H9 (cell line): ENCODE data around the gene DNM1. TPM values are rescaled to one million over a fixed set of nuclear protein-coding genes. Genes with fewer than 3 reads are reported as not detected.

Source experiments
- DNase-seq: peaks from one replicate; pipeline ENCODE4 v3.0.0-alpha.2; 2017
- H2AFZ ChIP-seq: one replicate; pipeline ENCODE4 v1.6.1; 2013; ENCODE audit warnings: mild to moderate bottlenecking, low read length, control low read depth, moderate library complexity
- H2AK5ac ChIP-seq: 2 replicates; pipeline ENCODE4 v1.6.1; 2013; ENCODE audit warnings: low read length, control low read depth, mixed read lengths; ENCODE audit not compliant: insufficient read length
- H2BK120ac ChIP-seq: one replicate; pipeline ENCODE4 v1.6.1; 2013; ENCODE audit warnings: low read depth, mild to moderate bottlenecking, low read length, control low read depth, inconsistent platforms; ENCODE audit not compliant: poor library complexity, severe bottlenecking
- H2BK12ac ChIP-seq: 2 replicates; pipeline ENCODE4 v1.6.1; 2013; ENCODE audit warnings: low read length, control low read depth, mixed read lengths, low read depth; ENCODE audit not compliant: insufficient read length
- H2BK15ac ChIP-seq: 2 replicates; pipeline ENCODE4 v1.6.1; 2013; ENCODE audit warnings: low read depth, low read length, control low read depth
- H2BK20ac ChIP-seq: one replicate; pipeline ENCODE4 v1.6.1; 2013; ENCODE audit warnings: low read depth, mild to moderate bottlenecking, low read length, control low read depth, inconsistent platforms; ENCODE audit not compliant: poor library complexity, severe bottlenecking
- H2BK5ac ChIP-seq: 2 replicates; pipeline ENCODE4 v1.6.1; 2013; ENCODE audit warnings: low read length, control low read depth, mixed read lengths; ENCODE audit not compliant: insufficient read length
- H3K14ac ChIP-seq: 2 replicates; pipeline ENCODE4 v1.6.1; 2013; ENCODE audit warnings: low read length, control low read depth; ENCODE audit not compliant: insufficient read depth
- H3K18ac ChIP-seq: 2 replicates; pipeline ENCODE4 v1.6.1; 2013; ENCODE audit warnings: low read depth, mild to moderate bottlenecking, mixed read lengths, low read length, control low read depth; ENCODE audit not compliant: insufficient read length
- H3K23ac ChIP-seq: 2 replicates; pipeline ENCODE4 v1.6.1; 2013; ENCODE audit warnings: low read length, control low read depth, mixed read lengths, low read depth; ENCODE audit not compliant: insufficient read length
- H3K23me2 ChIP-seq: 2 replicates; pipeline ENCODE4 v1.6.1; 2013; ENCODE audit warnings: low read depth, mild to moderate bottlenecking, mixed read lengths, low read length, control low read depth; ENCODE audit not compliant: insufficient read length, poor library complexity, severe bottlenecking
- H3K27ac ChIP-seq: 2 replicates; pipeline ENCODE4 v1.5.1; 2013; ENCODE audit warnings: low read length, control low read depth, mixed read lengths, low read depth; ENCODE audit not compliant: insufficient read length
- H3K27me3 ChIP-seq: 2 replicates; pipeline ENCODE4 v1.6.1; 2013; ENCODE audit warnings: low read length, control low read depth, inconsistent platforms; ENCODE audit not compliant: insufficient read depth
- H3K4ac ChIP-seq: 2 replicates; pipeline ENCODE4 v1.6.1; 2013; ENCODE audit warnings: low read depth, mild to moderate bottlenecking, control low read depth, inconsistent platforms, low read length, moderate library complexity
- H3K4me1 ChIP-seq: 2 replicates; pipeline ENCODE4 v1.6.1; 2013; ENCODE audit warnings: low read length, control low read depth, inconsistent platforms; ENCODE audit not compliant: insufficient read depth
- H3K4me2 ChIP-seq: 2 replicates; pipeline ENCODE4 v1.6.1; 2013; ENCODE audit warnings: low read length, control low read depth, mixed read lengths; ENCODE audit not compliant: insufficient read length, insufficient read depth
- H3K56ac ChIP-seq: 2 replicates; pipeline ENCODE4 v1.6.1; 2013; ENCODE audit warnings: low read depth, mild to moderate bottlenecking, mixed read lengths, low read length, control low read depth; ENCODE audit not compliant: insufficient read length
- H3K79me1 ChIP-seq: 2 replicates; pipeline ENCODE4 v1.6.1; 2013; ENCODE audit warnings: low read depth, mild to moderate bottlenecking, moderate library complexity, low read length, control low read depth, inconsistent platforms; ENCODE audit not compliant: insufficient read depth, poor library complexity, severe bottlenecking
- H3K79me2 ChIP-seq: 2 replicates; pipeline ENCODE4 v1.6.1; 2013; ENCODE audit warnings: low read length, control low read depth, inconsistent platforms; ENCODE audit not compliant: insufficient read depth
- H3K9ac ChIP-seq: 2 replicates; pipeline ENCODE4 v1.6.1; 2013; ENCODE audit warnings: low read length, control low read depth, mixed read lengths; ENCODE audit not compliant: insufficient read length; ENCODE audit errors: extremely low read depth
- H3K9me3 ChIP-seq: one replicate; pipeline ENCODE4 v1.6.1; 2013; ENCODE audit warnings: low read depth, low read length, inconsistent platforms; ENCODE audit not compliant: control insufficient read depth
- H3T11ph ChIP-seq: one replicate; pipeline ENCODE4 v1.6.1; 2013; ENCODE audit warnings: mild to moderate bottlenecking, low read length, control low read depth, inconsistent platforms
- H4K20me1 ChIP-seq: one replicate; pipeline ENCODE4 v1.6.1; 2013; ENCODE audit not compliant: control insufficient read depth, insufficient read length, insufficient read depth
- H4K5ac ChIP-seq: 2 replicates; pipeline ENCODE4 v1.6.1; 2013; ENCODE audit warnings: low read depth, mild to moderate bottlenecking, mixed read lengths, low read length, control low read depth; ENCODE audit not compliant: insufficient read length
- H4K8ac ChIP-seq: replicated peaks from 2 replicates; pipeline ENCODE4 v1.6.1; 2013; ENCODE audit warnings: low read length, control low read depth, mixed read lengths, low read depth; ENCODE audit not compliant: insufficient read length
- H4K91ac ChIP-seq: 2 replicates; pipeline ENCODE4 v1.6.1; 2013; ENCODE audit warnings: low read depth, mild to moderate bottlenecking, moderate library complexity, mixed read lengths, low read length, control low read depth; ENCODE audit not compliant: insufficient read length
- H3K27ac Mint-ChIP-seq, 3 experiments: 2 replicates in 2 of 3; 3 replicates in 1 of 3; pipeline ENCODE4 v1.8.0; 2020 to 2021; ENCODE audit warnings: mixed read lengths in 3 of 3, mild to moderate bottlenecking in 1 of 3, moderate library complexity in 1 of 3
- H3K27me3 Mint-ChIP-seq: 2 replicates; pipeline ENCODE4 v1.8.0; 2021; ENCODE audit warnings: low read depth, mild to moderate bottlenecking, moderate library complexity, mixed read lengths
- H3K36me3 Mint-ChIP-seq, 3 experiments: 2 replicates in 2 of 3; 3 replicates in 1 of 3; pipeline ENCODE4 v1.8.0; 2020 to 2021; ENCODE audit warnings: low read depth in 3 of 3, mixed read lengths in 3 of 3; ENCODE audit not compliant: insufficient read depth in 1 of 3
- H3K4me1 Mint-ChIP-seq, 2 experiments: 2 replicates each; pipeline ENCODE4 v1.8.0; 2020; ENCODE audit warnings: mixed read lengths in 2 of 2
- H3K4me3 Mint-ChIP-seq, 2 experiments: 2 replicates in 1 of 2; 3 replicates in 1 of 2; pipeline ENCODE4 v1.8.0; 2020 to 2021; ENCODE audit warnings: mild to moderate bottlenecking in 2 of 2, mixed read lengths in 2 of 2, moderate library complexity in 1 of 2
- H3K9me3 Mint-ChIP-seq, 2 experiments: 2 replicates in 1 of 2; 3 replicates in 1 of 2; pipeline ENCODE4 v1.8.0; 2020; ENCODE audit warnings: mild to moderate bottlenecking in 2 of 2, mixed read lengths in 2 of 2, moderate library complexity in 1 of 2
- CTCF ChIP-seq: fragments of 200-600 bp; sonication (generic); conservative IDR thresholded peaks from 3 replicates; pipeline ENCODE4 v1.8.0; 2021; ENCODE audit warnings: antibody characterized with exemption, mild to moderate bottlenecking
- WGBS: extraction: QIAGEN DNeasy Blood & Tissue Kit; methylation state at CpG from one replicate; pipeline ENCODE4 v1.1.7; 2013; ENCODE audit warnings: missing lambda C conversion rate, low lambda C conversion rate, mixed read lengths; ENCODE audit not compliant: insufficient read length; ENCODE audit errors: extremely low coverage; 5-methylcytosine and 5-hydroxymethylcytosine counted together
- total RNA-seq: library from RNA; stranded (reverse); gene quantifications from 2 replicates; pipeline ENCODE4 v1.2.1, GENCODE V29; 2021

DNM1 gene
- total RNA-seq, 1 experiment from 2014 or later: 58.0 TPM

- Mint-ChIP-seq H3K4me3 (no peak overlapping the region), H3K36me3 (peaks cover 17 to 30% (median 25%) of the 10 kb centered on the region in 3 experiments), H3K9me3 (no peaks in the 10 kb centered on the region), H3K27me3 (no peaks in the 10 kb centered on the region; the same call in 1 of the 2 replicates), H3K4me1 (peaks cover 15 to 21% of the 10 kb centered on the region in 2 experiments), H3K27ac (no peak overlapping the region)
- no peak overlapping the region for H2AFZ ChIP-seq
- H4K91ac ChIP-seq: no peak overlapping the region
- H3K27ac ChIP-seq: no peak overlapping the region
- no peak overlapping the region; the same call in 1 of the 2 replicates for H3K14ac ChIP-seq
- peaks cover 5% of the 10 kb centered on the region for H4K20me1 ChIP-seq
- WGBS: no CpG with 5 or more reads among the region's 7 CpGs
- no peak overlapping the region for H2BK120ac ChIP-seq
- TF ChIP-seq CTCF: no peak
- H3K27me3 ChIP-seq: no peaks in the 10 kb centered on the region
- H4K8ac ChIP-seq: no peak overlapping the region
- H3K4me2 ChIP-seq: no peak overlapping the region
- H2BK20ac ChIP-seq: no peak overlapping the region
- H3K23ac ChIP-seq: no peak overlapping the region
- no peak overlapping the region for H2BK12ac ChIP-seq
- H3K4ac ChIP-seq: no peak overlapping the region
- no peak overlapping the region for H4K5ac ChIP-seq
- H3K9ac ChIP-seq: no peak overlapping the region
- H2BK15ac ChIP-seq: no peak overlapping the region
- no peak for DNase-seq
- no peak overlapping the region for H3T11ph ChIP-seq
- no peak overlapping the region for H2BK5ac ChIP-seq
- H3K56ac ChIP-seq: no peak overlapping the region
- H3K79me1 ChIP-seq: no peaks in the 10 kb centered on the region
- H3K79me2 ChIP-seq: no peaks in the 10 kb centered on the region
- no peaks in the 10 kb centered on the region for H3K23me2 ChIP-seq
- peaks cover 5% of the 10 kb centered on the region; the same call in 1 of the 2 replicates for H3K4me1 ChIP-seq
- no peak overlapping the region for H2AK5ac ChIP-seq
- H3K18ac ChIP-seq: no peak overlapping the region
- no peaks in the 10 kb centered on the region for H3K9me3 ChIP-seq
Measured at GRCh38 chr9:128242828-128243214, 39.6 kb downstream of the DNM1 start.
